Renal cortical epithelial cell (primary cell): ENCODE data around the gene OSGEP. TPM values are rescaled to one million over a fixed set of nuclear protein-coding genes. Genes with fewer than 3 reads are reported as not detected.

Experiments used
- DNase-seq: peaks from one replicate; pipeline ENCODE4 v3.0.0-alpha.2; 2011; ENCODE audit warnings: low read depth
- total RNA-seq: library from RNA; depleted of rRNA; stranded (reverse); fragments of >200 nt; gene quantifications from 2 replicates; pipeline ENCODE4 v1.2.3, GENCODE V29; 2014

OSGEP gene
- total RNA-seq, 1 donor from 2014 or later, result 22.9 TPM

DNA sequence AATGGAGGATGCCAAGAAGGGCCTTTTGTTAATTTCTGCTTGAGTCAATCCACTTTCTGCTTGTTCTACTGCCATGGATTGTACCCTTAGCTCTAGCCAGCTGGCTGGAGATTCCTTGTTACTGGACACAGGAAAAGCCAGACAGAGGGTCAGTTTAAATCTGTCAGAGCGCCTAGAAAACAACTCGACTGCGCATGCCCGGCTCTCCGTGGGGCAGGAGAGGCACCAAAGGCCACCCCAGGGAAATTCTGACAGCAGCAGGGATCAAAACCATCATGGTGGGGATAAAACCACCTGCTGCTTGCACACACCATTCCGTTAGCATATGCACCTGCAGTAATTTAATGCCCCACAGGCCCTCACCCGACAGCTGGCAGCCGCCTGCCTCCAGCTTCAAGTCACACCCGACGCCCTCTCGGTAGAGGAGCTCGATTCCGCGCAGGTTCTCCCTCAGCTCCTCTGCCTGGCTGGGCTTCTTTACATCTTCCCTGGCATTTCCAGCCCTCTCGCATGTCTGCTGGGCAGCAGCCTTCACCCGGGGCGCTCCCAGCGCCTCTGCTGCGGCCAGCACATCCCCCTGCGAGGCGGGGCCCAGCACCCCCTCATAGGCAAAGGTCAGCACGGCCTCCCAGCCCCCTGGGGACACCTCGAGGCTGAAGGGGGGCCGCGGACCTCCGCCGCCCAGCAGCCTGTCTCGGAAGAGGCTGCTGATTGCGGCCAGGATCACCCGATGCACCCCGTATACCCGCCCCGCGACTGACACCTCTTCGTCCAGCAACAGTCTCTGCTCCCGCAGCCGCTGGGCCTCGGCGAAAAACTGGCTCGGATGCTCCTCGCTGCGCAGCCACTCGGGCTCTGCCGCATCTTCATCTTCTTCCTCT lies 19.7 kb downstream of the OSGEP start:
- DNase-seq, result no peak

DNA sequence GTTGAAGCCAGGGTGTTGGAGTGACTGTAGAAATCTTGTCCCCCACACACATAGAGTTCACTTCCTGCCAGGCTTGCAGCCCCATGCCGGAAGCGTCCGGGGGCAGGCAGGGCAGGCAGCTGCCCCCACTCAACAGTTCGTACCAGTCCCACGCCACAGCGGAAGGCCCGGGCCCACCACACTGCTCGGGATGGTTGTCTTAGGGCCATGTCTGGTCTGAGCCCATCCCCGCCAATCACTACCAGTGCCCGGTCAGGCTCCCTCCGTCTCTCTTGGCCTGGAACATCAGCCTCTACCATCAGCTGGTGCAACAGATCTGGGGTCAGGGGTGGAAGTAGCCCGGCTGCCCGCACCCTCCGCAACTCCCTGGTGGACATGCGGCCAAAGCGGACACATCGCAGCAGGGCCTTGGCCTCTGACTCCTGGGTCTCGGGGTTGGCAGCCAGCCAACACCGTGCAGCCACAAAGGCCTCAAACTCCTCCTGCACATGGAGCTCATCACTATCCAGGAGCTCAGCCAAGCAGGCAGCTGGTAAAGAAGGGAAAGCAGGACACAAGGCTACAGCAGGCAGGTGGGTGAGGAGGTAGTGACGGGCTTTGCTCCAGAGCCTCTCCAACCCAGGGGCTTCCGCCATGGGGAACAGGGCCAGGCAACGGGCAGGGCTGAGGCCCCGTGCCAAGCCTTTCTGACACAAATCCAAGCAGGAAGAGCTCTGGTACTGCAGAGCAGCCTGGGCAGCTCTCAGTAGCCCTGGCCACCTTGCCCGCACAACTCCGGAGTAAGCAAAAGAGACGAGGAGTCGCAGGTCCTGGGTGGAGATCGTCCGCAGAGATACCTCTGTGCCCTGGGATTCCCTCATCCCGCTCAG lies 24.6 kb downstream of the OSGEP start:
- DNase-seq, result no peak

DNA sequence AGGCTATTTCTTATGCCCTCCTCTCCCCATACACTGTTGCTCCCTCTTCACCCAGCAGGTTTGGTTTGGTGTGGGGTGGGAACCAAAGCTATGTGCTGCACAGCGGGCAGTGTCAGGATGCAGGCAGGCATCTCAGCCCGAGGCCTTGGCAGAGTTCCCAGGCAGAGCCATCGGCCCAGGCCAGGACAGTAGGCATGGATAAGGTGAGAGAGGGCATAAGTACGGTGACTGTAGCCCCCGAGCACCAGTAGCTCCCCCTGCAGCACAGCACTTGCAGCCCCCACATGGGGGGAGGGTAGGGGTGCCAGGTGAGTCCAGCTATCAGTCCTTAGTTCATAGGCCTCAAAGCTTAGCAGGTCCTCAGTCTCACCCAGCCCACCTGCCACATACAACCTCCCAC lies 25.8 kb downstream of the OSGEP start:
- no peak for DNase-seq

DNA sequence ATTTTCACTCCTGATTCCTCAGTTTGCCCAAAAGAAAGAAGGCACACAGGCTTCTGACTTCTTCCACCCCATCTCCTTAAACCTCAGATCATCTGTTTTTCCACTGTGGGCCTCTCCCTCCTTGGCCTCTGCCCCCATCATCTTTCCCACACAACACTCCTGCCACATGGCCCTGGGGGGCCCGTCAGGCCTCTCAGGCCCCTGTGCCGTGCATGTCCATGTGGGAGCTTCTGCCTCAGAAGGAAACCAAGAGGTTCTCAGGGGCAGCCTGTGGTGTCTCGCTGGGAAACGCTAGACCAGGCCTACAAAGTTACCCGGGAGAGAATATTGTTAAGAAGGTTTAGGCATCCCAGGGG lies 26.6 kb downstream of the OSGEP start:
- DNase-seq, result no peak

DNA sequence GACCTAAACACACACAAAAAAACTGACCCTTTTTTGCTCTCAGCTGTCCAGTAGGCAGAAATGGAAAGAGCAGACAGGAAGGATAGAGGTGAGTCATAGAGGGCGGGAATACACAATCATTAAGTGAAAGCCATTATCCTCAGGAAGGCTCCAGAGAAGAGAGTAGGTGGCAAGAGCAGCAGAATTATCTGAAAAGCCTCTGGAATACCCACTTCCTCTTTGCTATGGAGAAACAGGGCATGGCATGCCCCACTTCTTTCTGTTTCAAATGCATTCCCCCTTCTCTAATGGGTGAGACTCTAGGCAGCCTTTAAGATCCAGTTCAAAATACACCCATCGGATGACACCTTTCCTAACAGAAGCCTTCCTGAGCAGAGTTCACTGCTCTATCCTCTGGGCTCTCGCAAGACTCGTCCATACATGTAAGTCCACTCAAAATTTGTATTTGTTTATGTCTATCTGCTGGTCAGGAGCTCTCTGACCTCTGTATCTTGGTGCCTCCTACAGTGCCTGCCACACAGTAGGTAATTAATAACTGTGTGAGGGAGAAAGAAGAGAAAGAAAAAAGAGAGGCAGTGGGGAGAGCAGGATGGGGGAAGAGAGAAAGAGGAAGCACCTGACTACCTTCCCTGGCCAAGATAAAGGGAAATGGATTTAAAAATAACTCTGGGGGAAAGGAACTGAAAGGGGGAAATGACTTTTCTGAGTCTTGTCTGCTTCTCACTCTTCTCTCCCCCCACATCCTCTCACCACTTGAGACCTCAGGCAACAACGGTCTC lies 27.2 kb downstream of the OSGEP start:
- DNase-seq, result peak; percentile 81

DNA sequence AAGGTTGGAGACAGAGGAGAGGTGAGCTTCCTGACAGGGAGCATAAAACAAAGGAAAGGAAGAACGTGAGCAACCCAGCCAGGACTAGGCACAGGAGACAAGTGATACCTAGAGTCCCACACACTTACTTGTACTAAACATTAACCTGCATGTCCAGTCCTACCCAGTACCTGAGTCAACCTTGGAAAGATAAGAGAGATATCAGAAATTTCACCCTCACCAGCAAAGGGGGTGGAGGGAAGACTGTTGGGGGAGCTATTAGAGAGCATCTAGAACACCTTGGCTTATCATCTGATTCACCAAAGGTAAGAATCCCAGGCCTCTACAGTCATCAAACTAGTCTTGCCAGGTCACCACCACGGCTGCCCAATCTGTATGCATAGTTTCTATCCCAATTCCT lies 29.8 kb downstream of the OSGEP start:
- no peak for DNase-seq

DNA sequence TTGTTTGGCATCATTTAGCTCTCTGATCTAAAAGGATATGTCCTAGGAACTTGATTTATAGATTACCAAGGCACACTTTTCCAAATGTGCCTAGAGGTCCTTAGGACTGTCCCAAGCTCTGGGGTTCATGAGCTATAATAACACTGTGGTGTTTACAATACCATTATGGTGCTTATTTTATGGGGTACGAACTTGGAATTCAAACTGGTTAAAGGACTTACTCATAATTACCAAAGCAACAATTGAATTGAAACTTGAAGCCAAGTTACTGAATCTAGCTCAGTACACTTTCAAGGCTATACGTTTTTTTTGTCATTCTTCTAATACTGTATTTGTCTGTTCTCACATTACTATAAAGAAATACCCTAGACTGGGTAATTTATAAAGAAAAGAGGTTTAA lies 31.7 kb downstream of the OSGEP start:
- no peak for DNase-seq

DNA sequence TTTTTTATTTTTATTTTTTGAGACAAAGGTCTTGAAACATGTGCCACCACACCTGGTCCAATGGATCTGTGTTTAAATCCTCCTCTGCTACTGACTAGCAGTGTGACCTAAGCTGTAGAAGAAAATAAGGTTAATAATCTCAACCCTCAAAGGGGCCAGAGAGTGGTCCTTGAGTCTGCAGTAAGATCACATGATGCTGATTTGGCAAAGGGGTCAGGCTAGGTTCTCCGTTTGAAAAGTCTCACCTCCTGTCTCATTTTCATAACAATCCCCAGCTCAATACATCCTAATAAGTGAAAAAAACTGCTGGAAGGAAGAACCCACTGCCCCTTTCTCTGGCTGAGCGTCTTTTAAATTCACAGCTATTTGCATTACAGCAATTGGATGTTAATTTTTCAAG lies 33.3 kb downstream of the OSGEP start:
- DNase-seq, result no peak

DNA sequence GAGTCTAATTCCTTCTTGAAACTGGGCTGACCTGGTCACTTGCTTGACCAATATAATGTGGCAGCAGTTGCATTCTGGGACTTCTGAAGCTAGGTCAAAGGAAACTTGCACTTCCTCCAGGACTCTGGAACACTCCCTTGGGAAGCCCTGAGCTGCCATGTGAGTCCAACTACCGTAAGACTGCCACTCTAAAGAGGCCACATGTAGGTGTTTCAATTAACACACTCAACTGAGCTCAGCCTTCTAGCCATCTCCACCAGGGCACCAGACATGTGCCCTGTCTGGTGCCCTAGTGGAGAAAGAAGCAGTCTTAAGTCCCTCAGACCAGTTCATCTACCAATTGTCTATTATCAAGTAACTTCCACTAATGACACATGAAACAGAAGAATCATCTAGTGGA lies 35.2 kb downstream of the OSGEP start:
- no peak for DNase-seq

DNA sequence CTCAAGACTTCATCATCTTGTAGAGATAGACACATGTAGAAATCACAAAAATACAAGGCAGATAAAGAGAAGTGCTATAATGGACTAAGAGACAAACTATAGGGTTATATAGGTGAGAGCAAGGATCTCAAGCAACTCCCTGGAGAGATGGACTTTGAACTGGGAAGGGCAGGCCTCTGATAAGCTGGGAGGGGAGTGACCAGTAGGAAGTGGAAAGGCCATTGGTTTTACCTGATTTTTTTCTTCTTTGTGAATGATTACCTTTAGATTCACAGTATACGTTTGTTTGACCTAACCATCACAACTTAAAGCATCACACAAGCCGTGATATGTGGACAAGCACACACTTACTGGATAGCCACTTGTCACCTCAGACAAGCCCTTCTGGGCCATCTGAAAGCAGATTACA lies 36.1 kb downstream of the OSGEP start:
- no peak for DNase-seq

DNA sequence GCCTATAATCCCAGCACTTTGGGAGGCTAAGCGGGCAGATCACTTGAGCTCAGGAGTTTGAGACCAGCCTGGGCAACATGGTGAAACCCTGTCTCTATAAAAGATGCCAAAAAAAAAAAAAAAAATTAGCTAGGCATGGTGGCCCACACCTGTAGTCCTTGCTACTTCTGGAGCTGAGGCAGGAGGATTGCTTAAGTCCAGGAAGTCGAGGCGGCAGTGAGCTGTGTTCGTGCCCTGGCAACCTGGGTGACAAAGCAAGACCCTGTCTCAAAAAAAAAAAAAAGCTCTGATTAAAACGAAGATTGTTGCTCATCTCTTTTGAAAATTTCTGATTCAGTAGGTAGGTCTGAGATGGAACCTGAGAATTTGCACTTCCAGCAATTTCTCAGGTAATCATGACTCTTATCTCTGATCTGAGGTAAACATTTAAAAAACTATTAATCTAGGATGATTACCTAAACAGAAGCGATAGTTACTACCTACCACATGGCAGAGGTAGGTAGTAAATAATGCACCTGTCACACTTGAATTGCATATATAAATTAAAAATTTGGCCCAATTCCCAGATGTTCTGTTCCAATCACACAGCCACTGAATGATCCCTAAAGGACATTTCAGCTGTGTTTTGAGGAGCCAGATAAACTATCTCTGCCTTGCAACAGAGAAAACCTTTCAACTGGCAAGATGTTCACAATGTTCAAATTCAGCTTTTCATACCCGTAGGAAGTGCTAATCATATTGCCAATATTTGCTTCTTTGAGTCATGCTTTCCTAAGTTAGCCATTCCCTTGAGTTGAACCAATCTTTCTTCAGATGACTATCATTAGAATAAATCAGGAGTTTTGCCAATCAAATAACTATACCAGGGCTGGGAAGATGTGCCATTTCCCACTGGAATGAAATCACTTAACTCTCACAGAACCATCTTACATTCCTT lies 37.1 kb downstream of the OSGEP start:
- DNase-seq, result no peak

DNA sequence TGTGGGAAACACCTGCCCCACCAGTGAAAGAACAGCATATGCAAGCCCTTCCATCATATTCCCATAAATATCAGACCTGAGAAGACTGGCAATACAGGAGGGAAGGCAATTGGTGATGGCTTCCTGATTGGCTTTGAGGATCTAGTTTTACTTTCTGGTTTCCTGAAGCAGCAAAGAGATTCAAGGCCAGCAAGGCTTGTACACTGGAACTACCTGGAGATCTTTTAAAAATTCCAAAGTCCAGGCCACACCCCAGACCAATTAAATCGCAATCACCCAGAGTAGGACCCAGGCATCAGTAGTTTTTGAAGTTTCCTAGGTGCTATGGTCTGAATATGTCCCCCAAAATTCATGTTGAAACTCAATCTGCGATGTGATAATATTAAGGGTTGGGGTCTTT lies 38.4 kb downstream of the OSGEP start:
- no peak for DNase-seq

DNA sequence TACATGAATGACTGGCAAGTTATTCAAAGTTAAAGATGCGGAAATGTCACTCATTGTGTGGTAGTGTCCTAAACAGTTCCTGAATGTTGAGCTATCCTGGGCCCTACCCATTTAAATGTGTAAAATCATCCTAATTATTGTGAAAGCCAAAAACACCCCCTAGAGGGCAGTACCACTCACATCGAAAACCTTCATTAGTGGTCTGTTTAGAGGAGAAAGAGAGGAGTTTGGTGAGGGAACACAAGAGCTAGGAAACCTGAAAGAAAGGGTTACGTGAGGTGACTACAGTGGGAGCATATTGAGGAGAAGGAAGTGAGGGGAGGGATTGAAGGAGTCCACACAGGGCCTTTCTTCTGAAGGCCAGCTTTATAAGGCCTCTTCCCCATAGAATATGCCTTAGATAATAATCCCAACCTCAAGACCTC lies 38.8 kb downstream of the OSGEP start:
- DNase-seq, result peak; percentile 59

DNA sequence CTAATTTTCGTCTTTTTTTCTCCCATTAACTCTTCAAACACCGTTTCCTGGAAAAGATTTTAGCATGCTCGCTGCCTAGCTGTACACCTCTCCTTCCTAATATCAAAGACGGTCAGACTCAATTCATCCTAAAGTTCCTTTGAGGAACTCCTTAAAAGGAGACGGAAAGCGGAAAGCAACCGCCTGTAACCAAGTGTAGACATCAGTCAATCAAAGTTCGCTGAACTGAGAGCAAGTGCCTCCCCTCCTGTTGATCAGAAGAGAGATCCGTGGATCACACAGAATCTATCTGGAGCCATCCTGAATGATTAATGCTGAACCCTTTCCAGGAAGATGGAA lies 40.9 kb downstream of the OSGEP start:
- peak; percentile 28 for DNase-seq

DNA sequence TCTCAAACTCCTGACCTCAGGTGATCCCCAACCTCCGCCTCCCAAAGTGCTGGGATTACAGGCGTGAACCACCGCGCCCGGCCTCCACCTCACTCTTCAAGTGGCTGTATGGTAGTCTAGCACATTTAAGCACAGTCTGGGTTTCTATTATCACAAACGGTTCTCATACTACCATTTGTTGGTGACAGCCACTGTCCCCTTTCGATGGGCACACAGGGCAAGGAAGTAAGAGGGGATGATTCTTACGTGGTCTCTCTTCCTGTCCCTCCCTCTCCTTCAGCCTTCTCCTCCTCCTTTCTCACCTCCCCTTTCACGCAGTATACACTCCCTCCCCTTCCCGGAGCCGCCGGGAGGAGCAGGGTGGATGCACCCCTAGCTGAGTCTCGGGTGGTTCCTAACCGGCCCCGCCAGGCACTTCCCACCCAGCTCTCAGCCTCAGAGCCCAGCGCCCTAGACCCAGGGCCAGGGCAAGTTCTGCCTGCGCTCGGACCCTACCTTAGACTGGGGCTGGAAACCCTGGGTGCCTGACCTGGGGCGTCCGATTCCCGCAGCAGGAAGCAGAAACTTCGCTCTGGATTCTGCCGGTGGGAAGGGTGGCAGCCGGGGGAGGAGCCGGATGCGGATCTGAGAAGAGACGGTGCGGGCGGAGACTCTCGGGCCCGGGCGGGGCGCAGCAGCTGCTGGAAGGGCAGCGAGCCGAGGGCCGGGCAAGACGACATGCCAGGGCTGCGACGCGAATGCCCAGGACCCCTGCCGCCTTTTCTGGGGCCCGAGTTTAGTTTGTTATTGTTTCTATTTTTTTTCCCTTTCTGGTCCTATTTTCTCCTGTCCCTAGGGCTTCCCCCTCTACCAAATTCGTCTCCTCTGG lies 41.5 kb downstream of the OSGEP start, which contains the start of gene TEP1:
TEP1 (minus strand) TSS at position 626 of the 868 bp plus-strand sequence. CDS start 5,062 bp downstream, outside the sequence.
- DNase-seq, result peak; percentile 67

DNA sequence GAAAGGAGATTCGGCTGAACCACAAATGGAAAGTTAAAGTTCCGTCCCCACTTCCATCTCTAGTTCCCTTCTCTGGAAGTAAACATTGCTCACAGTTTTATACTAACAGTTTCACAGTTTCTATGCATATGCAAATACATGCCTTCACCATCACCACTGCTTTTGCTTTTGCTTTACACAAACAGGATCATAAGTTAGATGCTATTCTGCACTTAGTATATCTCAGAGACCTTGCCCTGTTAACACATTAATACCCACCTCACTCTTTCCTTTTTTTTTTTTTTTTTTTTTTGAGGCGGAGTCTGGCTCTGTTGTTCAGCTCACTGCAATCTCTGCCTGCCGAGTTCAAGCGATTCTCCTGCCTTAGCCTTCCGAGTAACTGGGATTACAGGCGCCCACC lies 42.2 kb downstream of the OSGEP start:
- DNase-seq, result peak; percentile 26

DNA sequence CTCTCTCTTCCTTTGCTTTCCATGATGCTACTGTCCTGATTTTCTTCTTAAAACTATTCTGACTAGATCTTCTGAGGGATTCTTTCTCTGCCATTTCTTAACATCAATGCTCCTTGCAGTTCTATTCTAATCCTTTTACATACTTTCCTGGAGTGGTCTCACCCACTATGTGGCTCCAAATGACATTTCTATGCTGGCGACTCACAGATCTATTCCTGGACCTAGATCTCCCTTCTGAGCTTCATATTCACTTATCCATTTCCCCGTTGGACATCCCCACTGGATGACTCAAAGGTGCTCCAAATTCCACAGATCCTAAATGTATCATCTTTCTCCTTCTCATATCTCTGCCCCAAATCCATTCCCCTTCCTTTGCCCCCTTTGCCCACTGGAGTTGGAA lies 45.4 kb downstream of the OSGEP start:
- no peak for DNase-seq

DNA sequence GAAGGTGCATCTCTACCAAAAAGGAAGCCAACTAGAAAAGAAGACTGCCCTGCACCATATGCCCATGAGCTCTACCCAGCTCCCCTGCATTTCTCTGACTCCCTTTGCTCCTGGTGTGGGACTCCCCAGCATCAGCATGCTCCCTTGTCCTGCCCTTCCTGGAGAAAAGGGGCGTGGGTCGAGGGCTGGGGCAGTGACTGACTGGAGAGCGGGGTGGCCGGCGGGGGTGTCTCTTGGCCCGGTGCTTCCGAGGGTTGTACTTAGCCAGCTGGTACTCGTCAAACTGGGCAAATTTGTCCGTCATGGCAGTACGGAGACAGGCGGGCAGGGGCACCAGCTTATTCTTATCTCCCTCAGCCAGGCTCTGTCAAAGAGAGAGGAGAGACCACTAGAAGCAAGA lies 51.1 kb downstream of the OSGEP start:
- DNase-seq, result no peak

DNA sequence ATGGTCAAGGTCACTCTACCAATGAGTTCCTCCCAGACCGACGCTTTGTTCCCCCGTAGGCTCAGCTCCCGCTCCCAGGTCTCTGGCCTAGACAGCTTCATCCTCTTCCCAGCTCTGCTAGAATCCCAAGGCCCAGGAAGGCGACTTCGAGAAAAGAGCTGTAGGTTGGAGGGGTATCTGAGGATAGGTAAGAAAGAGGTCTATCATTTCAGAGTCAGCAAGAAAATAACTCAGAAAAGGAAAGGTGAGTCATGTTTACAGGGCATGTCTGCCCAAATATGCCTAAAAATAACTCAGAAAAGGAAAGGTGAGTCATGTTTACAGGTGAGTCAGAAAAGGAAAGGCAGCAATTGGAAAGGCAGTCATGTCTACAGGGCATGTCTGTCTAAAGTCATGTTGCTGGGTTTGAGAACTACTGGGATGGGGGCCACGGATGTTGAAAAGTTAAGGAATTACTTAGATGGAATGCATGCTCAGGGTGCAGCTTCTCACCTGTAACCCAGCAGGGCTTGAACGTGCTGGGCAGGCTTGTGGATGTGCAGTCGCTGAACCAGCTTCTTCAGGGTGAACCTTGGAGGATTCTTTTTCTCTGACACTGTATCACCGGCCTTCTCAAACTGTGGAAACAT lies 53.5 kb downstream of the OSGEP start:
- DNase-seq, result peak; percentile 87

DNA sequence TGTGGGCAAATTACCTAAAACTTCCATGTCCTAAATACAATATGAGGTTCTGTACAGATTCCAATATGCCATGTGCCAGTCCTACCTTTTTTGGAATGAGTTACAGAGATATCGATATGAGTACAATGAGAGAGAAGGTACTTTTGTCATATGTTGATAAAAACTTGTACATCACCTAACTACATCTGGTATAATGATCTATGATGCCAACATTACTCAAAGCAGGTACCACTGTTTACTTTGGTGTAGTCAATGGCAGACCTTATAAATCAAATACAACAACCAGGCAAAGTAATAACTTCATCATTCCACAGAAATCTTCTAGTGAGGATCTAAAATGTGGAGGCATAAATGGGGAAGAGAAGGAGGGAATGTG lies 54.0 kb downstream of the OSGEP start:
- DNase-seq, result no peak
